ENCODE measurements around the gene CFC1B.
"Not testable (repeated sequence)": the region's sequence is repeated elsewhere in the genome, so short reads cannot be mapped to it uniquely, and the experiment has no call there.

The CFC1B gene

DNA sequence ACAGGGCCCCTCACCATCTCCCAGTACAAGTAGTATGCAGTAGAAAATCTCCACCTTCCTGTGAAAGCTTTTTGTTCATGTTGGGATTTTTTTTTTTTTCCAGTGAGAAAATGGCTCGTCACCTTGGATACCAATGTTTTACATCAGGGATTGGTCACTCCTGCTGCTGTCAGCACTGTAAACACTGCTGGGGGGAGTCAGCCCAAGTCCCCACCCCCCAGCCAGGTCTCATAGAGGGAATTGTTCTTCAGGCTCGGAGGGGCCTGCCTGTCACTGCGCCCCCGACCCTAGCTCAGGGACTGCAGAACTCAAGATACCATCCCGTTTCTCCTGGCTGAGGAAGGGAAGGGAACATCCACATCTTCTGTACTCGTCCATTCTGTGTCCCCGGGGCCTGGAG is at the start of gene CFC1B:
Gene CFC1B (plus strand): TSS at position 231 of the 400 bp plus-strand sequence. CDS start 263 bp downstream, outside the sequence.
- DNase-seq = not testable (repeated sequence)

- DNase-seq = not testable (repeated sequence)
Measured at GRCh38 chr2:130491073-130491472, 29.9 kb upstream of the CFC1B start.

- DNase-seq = not testable (repeated sequence)
Measured at GRCh38 chr2:130509228-130509627, 11.8 kb upstream of the CFC1B start, which contains the start of gene POTEI. Gene POTEI (minus strand): TSS chr2:130509328. CDS start chr2:130509235, 93 bp downstream.

GRCh38 chr2:130510807-130511746 is 9.9 kb upstream of the CFC1B start:
- not testable (repeated sequence) for DNase-seq

DNA sequence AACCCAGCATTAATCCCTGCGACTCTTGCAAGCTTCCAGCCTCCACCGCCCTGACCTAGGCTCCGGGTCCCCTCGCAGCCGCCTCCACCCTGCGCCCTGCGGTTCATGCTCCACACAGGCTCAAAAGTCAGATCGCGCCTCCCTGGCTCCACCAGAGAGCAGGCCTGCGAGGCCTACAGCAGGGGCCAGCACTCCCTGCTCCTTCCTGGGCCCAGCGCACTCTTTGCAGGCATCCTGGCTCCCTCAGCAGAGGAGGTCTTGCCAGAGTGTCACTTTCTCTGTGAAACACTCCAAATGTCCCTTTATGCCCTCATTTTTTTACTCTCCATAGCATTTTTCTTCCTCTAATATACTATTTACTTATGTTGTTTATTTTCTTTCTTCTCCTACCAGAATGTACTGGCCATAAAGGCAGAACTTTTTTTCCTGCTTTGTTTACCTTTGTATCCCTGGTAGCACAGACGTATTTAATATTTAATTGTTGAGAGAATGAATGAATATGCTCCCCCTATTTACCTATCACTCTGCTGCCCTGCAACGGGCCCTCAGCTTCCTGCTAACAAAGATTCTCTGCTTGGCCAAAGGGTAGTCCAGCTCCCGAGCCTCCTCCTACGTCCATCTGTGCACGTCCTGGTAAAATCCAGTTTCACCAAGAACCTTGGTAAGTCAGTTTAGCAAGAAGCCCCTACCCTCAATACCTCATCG is 9.1 kb upstream of the CFC1B start:
- DNase-seq = not testable (repeated sequence)

GRCh38 chr2:130518516-130519106 is 2.4 kb upstream of the CFC1B start:
- not testable (repeated sequence) for DNase-seq

GRCh38 chr2:130522390-130522789 is 1.4 kb downstream of the CFC1B start:
- DNase-seq = not testable (repeated sequence)

- DNase-seq = not testable (repeated sequence)
Measured at GRCh38 chr2:130527365-130527967, 6.4 kb downstream of the CFC1B start.

DNA sequence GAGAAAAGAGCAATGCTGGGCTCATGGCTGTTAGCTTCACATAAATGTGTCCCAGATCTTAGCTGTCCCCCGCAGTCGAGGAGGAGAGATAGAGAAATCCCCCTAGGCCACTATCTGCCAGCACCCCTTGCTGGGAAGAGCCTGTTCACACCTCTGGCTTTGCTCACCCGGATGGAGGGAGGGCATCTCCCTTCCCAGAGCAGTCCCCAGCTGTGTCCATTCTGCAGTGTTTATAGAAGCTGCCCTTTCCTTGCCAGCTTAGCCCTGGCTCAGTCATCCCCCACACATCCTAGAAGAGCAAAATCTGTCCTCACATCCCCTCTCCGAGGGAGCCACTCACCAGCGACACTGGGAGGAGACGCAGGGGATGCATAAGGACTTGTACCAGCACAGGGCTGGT is 8.5 kb downstream of the CFC1B start:
- not testable (repeated sequence) for DNase-seq

GRCh38 chr2:130530212-130530611 is 9.2 kb downstream of the CFC1B start:
- DNase-seq = not testable (repeated sequence)

GRCh38 chr2:130531225-130531624 is 10.2 kb downstream of the CFC1B start:
- not testable (repeated sequence) for DNase-seq

- DNase-seq = not testable (repeated sequence)
Measured at GRCh38 chr2:130531672-130532071, 10.7 kb downstream of the CFC1B start.

DNA sequence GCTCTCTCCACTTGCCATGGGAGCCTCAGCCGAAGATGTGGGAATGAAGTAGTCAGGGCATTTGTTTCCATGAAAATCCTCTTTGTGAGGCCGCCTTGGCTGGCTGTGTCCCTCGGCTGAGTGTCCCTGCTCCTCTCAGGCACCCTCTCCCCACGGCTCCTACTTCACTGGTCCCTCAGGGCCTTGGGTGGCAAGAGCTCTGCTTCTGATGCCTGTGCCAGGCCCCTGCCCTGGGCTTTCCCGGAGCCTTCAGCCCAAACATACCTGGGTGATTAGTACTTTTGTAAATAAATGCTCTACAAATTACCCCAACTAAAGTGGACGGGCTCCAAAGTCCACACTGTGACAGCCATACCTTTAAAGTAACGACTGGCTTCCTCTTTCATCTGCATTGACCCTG is 15.6 kb downstream of the CFC1B start:
- not testable (repeated sequence) for DNase-seq

DNA sequence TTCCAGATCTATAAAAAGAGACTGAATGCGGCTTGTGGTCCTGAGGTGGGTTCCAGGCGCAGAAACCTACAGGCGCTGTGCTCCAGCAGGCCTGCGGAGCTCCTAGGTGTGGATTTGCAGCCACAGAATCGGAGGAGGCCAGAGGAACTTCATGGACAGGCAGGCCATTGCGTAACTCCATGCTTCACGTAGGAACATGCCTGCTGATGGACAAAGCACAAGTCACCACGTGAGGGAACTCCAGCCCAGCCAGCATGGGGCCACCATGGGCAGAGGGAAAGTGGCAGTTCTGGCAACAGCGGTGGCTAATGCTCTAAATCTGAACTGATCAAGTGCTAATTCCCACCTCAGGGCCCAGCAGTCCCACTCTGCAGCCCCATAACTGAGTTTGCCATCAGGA is 17.2 kb downstream of the CFC1B start:
- DNase-seq = not testable (repeated sequence)

DNA sequence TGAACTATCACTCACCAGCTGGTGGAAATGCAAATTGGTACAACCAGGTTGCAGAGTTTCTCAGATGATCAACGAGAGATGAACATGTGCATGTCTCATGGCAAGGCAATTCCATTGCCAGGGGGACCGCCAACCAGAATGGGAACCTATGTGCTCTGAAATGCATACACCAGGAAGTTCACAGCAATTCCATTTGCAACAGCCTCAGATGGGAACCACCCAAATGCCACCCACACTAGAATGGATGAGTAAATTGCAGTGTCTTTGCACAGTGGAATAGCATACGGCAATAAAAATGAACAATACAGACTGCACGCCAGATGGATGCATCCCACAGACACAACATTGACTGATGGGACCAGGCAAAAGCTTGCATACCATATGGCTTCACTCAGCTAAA is 21.8 kb downstream of the CFC1B start:
- not testable (repeated sequence) for DNase-seq

GRCh38 chr2:130543785-130544528 is 22.9 kb downstream of the CFC1B start:
- not testable (repeated sequence) for DNase-seq

DNA sequence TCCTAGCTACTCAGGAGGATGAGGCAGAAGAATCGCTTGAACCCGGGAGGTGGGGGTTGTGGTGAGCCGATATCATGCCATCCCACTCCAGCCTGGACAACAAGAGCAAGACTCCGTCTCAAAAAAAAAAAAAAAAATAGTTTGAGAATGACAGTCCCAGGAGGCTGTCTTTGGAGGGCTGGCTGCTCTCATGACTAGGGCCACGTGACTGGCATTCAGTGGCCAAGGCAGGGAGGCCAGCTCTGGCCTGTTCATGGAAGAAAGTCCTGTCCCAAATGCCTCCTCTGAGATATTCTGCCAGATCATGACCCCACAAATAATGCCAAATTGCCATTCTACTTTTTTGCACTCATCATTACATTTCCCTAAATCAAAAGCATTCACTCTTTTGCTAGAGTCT is 24.0 kb downstream of the CFC1B start:
- not testable (repeated sequence) for DNase-seq

DNA sequence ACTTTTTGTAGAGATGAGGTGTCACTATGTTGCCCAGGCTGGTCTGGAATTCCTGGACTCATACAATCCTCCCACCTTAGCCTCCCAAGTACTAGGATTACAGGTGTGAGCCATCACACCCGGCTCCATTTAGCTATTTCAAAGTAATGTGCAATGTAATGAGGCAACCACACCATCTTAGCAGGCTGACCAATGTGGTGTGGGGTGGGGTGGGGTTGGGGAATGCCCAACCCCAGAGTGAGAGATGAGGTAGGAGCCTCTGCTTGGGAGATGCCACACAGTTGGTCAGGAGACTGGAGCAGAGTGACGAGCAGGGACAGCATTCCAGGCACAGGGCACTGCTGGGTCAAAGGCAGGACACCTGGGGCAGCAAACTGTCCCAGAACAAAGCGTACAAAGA is 27.4 kb downstream of the CFC1B start:
- DNase-seq = not testable (repeated sequence)

GRCh38 chr2:130549475-130549874 is 28.5 kb downstream of the CFC1B start:
- not testable (repeated sequence) for DNase-seq

- not testable (repeated sequence) for DNase-seq
Measured at GRCh38 chr2:130554178-130554577, 33.2 kb downstream of the CFC1B start.

DNA sequence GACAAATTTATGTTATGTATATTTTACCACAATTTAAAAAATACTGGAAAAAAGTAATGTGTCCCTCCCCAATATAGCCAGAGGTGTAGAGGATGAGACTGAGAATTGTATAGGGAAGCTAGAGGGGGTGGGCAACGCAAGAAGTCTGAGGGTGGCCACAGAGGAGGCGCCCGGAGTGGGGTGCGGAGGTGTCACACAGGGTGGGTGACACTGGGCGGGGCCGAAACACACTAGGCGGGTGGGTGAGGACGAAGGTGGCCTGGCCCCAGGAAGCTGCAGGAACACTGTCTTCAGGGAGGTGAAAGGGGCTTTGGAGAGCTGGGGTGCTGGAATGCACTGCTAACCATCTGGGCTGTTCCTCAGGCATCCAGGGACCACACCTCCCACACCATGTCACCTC is 35.4 kb downstream of the CFC1B start:
- not testable (repeated sequence) for DNase-seq

- DNase-seq = not testable (repeated sequence)
Measured at GRCh38 chr2:130566165-130566564, 45.1 kb downstream of the CFC1B start.

Measured in Kasumi-1 (cell line).